Thyroid gland (tissue), 4 donors: ENCODE measurements around the gene PLD6.

Experiments
- CTCF ChIP-seq, 6 experiments: fragments of 200-600 bp in 3 of 6; fragments of 450-650 bp in 3 of 6; sonication (generic) in 3 of 6; IDR thresholded peaks; one replicate each; pipeline ENCODE4 v1.5.1; 2016 to 2019; ENCODE audit warnings: antibody characterized with exemption in 6 of 6, mild to moderate bottlenecking in 2 of 6, inconsistent platforms in 1 of 6, moderate library complexity in 1 of 6
- POLR2A ChIP-seq, 2 donors: fragments of 450-650 bp; IDR thresholded peaks; one replicate each; pipeline ENCODE4 v1.6.1; 2017; ENCODE audit warnings: antibody characterized with exemption in 2 of 2, mild to moderate bottlenecking in 2 of 2, moderate library complexity in 1 of 2

DNA sequence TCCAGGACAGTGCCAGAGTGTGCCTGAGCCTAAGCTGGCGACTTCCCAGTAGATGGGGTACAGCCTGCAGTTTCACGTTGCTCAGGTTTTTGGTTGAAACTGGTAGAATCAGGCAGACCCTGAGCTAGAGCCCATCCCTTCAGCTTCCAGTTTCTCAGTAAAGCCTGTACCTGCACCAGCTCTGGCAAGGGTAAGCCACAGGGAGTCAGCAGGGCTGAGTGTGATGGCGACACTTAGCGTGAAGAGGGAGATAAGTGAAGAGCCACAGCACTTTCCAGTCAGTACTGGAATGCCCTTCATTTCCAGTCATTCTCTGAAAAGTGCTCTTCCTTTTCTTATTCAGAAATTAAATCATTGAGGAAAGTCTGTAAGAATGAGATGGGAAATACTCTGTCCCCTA, 22.4 kb downstream of the PLD6 start:
- TF ChIP-seq CTCF (IDR thresholded peaks at IDR 0.05) (no peak), POLR2A (IDR thresholded peaks at IDR 0.05) (no peak)
